Kidney epithelial cell (primary cell): ENCODE measurements around the gene GADD45B. TPM values are rescaled to one million over a fixed set of nuclear protein-coding genes. Genes with fewer than 3 reads are reported as not detected.
A peak's percentile ranks its signal among the peaks of the same experiment; 100 is the strongest.
"Not testable (repeated sequence)": the region's sequence is repeated elsewhere in the genome, so short reads cannot be mapped to it uniquely, and the experiment has no call there.

Experiments used
- DNase-seq: peaks from one replicate; pipeline ENCODE4 v3.0.0-alpha.2; 2010; ENCODE audit warnings: low read depth
- H3K27me3 ChIP-seq: 2 replicates; pipeline ENCODE4 v1.6.0; 2011; ENCODE audit warnings: low read length; ENCODE audit not compliant: control insufficient read depth, insufficient read depth
- H3K36me3 ChIP-seq: 2 replicates; pipeline ENCODE4 v1.5.1; 2011; ENCODE audit warnings: low read length; ENCODE audit not compliant: control insufficient read depth, insufficient read depth
- H3K4me3 ChIP-seq: 2 replicates; pipeline ENCODE4 v1.5.1; 2011; ENCODE audit warnings: low read depth, mild to moderate bottlenecking, control low read depth, low read length
- CTCF ChIP-seq: IDR thresholded peaks from 2 replicates; pipeline ENCODE4 v1.5.1; 2011; ENCODE audit warnings: mild to moderate bottlenecking, moderate library complexity, low read length, control low read depth, inconsistent platforms; ENCODE audit not compliant: insufficient read depth, poor library complexity, severe bottlenecking
- total RNA-seq: library from RNA; depleted of rRNA; stranded (reverse); fragments of >200 nt; gene quantifications from 2 replicates; pipeline ENCODE4 v1.2.3, GENCODE V29; 2015

GADD45B gene
- total RNA-seq, 1 donor from 2014 or later, result 99.6 TPM

GRCh38 chr19:2454962-2455850, 20.7 kb upstream of the GADD45B start:
- H3K27me3 ChIP-seq, result no peaks in the 10 kb centered on the region
- H3K36me3 ChIP-seq, result peaks cover 1% of the 10 kb centered on the region
- TF ChIP-seq CTCF, result no peak
- H3K4me3 ChIP-seq, result peak overlapping the region; percentile 65
- DNase-seq, result no peak

- DNase-seq, result no peak
- peaks cover 1% of the 10 kb centered on the region for H3K36me3 ChIP-seq
- TF ChIP-seq CTCF, result no peak
- H3K4me3 ChIP-seq, result peak overlapping the region; percentile 65
- no peaks in the 10 kb centered on the region for H3K27me3 ChIP-seq
These were observed 19.9 kb upstream of the GADD45B start for GRCh38 chr19:2455851-2456570.

- H3K36me3 ChIP-seq, result no peaks in the 10 kb centered on the region
- H3K27me3 ChIP-seq, result no peaks in the 10 kb centered on the region
- peak overlapping the region; percentile 65 for H3K4me3 ChIP-seq
- TF ChIP-seq CTCF, result no peak
- DNase-seq, result no peak
These were observed 18.4 kb upstream of the GADD45B start for GRCh38 chr19:2457394-2458037.

GRCh38 chr19:2458054-2458453, 17.9 kb upstream of the GADD45B start:
- Histone ChIP-seq H3K27me3 (no peaks in the 10 kb centered on the region), H3K4me3 (no peak overlapping the region), H3K36me3 (no peaks in the 10 kb centered on the region)
- no peak for TF ChIP-seq CTCF
- no peak for DNase-seq

GRCh38 chr19:2458776-2459175, 17.2 kb upstream of the GADD45B start:
- H3K27me3 ChIP-seq, H3K4me3 ChIP-seq, H3K36me3 ChIP-seq, DNase-seq: not testable (repeated sequence)

GRCh38 chr19:2460245-2460644, 15.7 kb upstream of the GADD45B start:
- H3K36me3 ChIP-seq, result no peaks in the 10 kb centered on the region
- no peaks in the 10 kb centered on the region for H3K27me3 ChIP-seq
- H3K4me3 ChIP-seq, result no peak overlapping the region
- no peak for DNase-seq
- TF ChIP-seq CTCF, result no peak
